ENCODE results near the gene OR51L1. TPM values are rescaled to one million over a fixed set of nuclear protein-coding genes. Genes with fewer than 3 reads are reported as not detected.

The OR51L1 gene
- total and polyA plus RNA-seq, 11 donors: not detected

- no peaks in the 10 kb centered on the region for H3K4me1 ChIP-seq
- no peak for DNase-seq
- intact Hi-C loops (cut with DNase I): no loop called here
- H3K4me3 ChIP-seq: no peak overlapping the region
- H3K27ac ChIP-seq: no peak overlapping the region
- no peak for ATAC-seq
- no peaks in the 10 kb centered on the region for H3K36me3 ChIP-seq
- H3K9me3 ChIP-seq: no peaks in the 10 kb centered on the region
- 66 to 74% (median 70%) methylated on average over 6 of the region's 6 CpGs for WGBS, 4 donors
- no peaks in the 10 kb centered on the region for H3K27me3 ChIP-seq
- no peak for TF ChIP-seq POLR2A (IDR thresholded peaks at IDR 0.05)
- no peak for TF ChIP-seq CTCF (IDR thresholded peaks at IDR 0.05)
These were observed 10.8 kb upstream of the OR51L1 start for GRCh38 chr11:4983841-4984240.

GRCh38 chr11:4991060-4991459 lies 3.6 kb upstream of the OR51L1 start:
- TF ChIP-seq CTCF (IDR thresholded peaks at IDR 0.05): peak in 2 of 12 donors; percentile 8
- TF ChIP-seq POLR2A (IDR thresholded peaks at IDR 0.05): no peak
- Histone ChIP-seq H3K9me3 (no peaks in the 10 kb centered on the region), H3K4me1 (no peaks in the 10 kb centered on the region), H3K27ac (no peak overlapping the region), H3K4me3 (no peak overlapping the region), H3K36me3 (no peaks in the 10 kb centered on the region), H3K27me3 (peaks cover 0 to 3% (median 0%) of the 10 kb centered on the region in 9 donors)
- ATAC-seq: no peak
- WGBS, 4 donors: 21 to 62% (median 43%) methylated on average over 1 of the region's 1 CpG
- no peak for DNase-seq
- intact Hi-C loops (cut with DNase I): no loop called here

GRCh38 chr11:5004424-5005274 lies 10.0 kb downstream of the OR51L1 start:
- intact Hi-C loops (cut with DNase I): loop anchor here (1.0 to 10.0 kb wide), 9 partner anchors 367 to 822 kb away; partner anchors contain the start of gene OR51D1 (in 9 of the 10)
- peak in 1 of 4 donors; percentile 58 for ATAC-seq
- WGBS, 4 donors: 24 to 39% (median 31%) methylated on average over 6 of the region's 6 CpGs

More at GRCh38 chr11:5004424-5005274, 10.0 kb downstream of the OR51L1 start:
- H3K9me3 ChIP-seq: no peaks in the 10 kb centered on the region
- H3K4me1 ChIP-seq: no peaks in the 10 kb centered on the region
- no peak overlapping the region for H3K4me3 ChIP-seq
- peak in 4 of 5 donors; percentile 35 to 58 (median 40) for DNase-seq
- peaks cover 0 to 5% (median 0%) of the 10 kb centered on the region in 9 donors for H3K27me3 ChIP-seq
- H3K27ac ChIP-seq: no peak overlapping the region
- TF ChIP-seq CTCF (IDR thresholded peaks at IDR 0.05): peak; percentile 40 to 68 (median 55)
- TF ChIP-seq POLR2A (IDR thresholded peaks at IDR 0.05): no peak
- no peaks in the 10 kb centered on the region for H3K36me3 ChIP-seq

Data from heart left ventricle (tissue), 16 donors.